ENCODE results near the gene PPP1R9B. TPM values are rescaled to one million over a fixed set of nuclear protein-coding genes. Genes with fewer than 3 reads are reported as not detected.

PPP1R9B gene
- total RNA-seq, 1 experiment from 2014 or later = 61.3 TPM

- no peaks in the 10 kb centered on the region for H3K27me3 ChIP-seq (replicated peaks; ENCODE audit: insufficient read depth, low read depth, low read length, poor library complexity)
- peaks cover 14% of the 10 kb centered on the region for H3K4me1 ChIP-seq (ENCODE audit: insufficient read depth, low read length, poor library complexity, severe bottlenecking)
- no TSS peak for BruUV-seq (replicated peaks)
- intact Hi-C loops (cut with micrococcal nuclease; ENCODE audit: unreplicated experiment) = no loop called here
- ChIA-PET POLR2A (ENCODE audit: low non-redundant PET) (no interaction called here), CTCF (no interaction called here)
- DNase-seq (ENCODE audit: low spot score) = no peak
- H3K27ac ChIP-seq (ENCODE audit: low read depth, low read length, poor library complexity, severe bottlenecking) = no peak overlapping the region
- H3K4me3 ChIP-seq (ENCODE audit: low read depth, low read length, poor library complexity, severe bottlenecking) = no peak overlapping the region
- no peaks in the 10 kb centered on the region for H3K9me3 ChIP-seq (ENCODE audit: low read depth, low read length, poor library complexity, severe bottlenecking)
- TF ChIP-seq CTCF (conservative IDR thresholded peaks at IDR 0.05; ENCODE audit: low read depth, low read length) (no peak), EZH2 (IDR thresholded peaks at IDR 0.05; ENCODE audit: borderline replicate concordance, low read depth, low read length, poor library complexity, severe bottlenecking) (no peak)
- peaks cover 54% of the 10 kb centered on the region for H3K36me3 ChIP-seq (ENCODE audit: insufficient read depth, low read length, poor library complexity, severe bottlenecking)
These were observed 15.0 kb downstream of the PPP1R9B start for GRCh38 chr17:50135316-50136095.

GRCh38 chr17:50134206-50135110 lies 16.0 kb downstream of the PPP1R9B start:
- CTCF ChIA-PET = no interaction called here
- DNase-seq (ENCODE audit: low spot score) = peak; percentile 43

GRCh38 chr17:50133769-50134099 lies 16.7 kb downstream of the PPP1R9B start:
- ChIA-PET CTCF (no interaction called here), POLR2A (ENCODE audit: low non-redundant PET) (no interaction called here)
- peaks cover 38% of the 10 kb centered on the region for H3K36me3 ChIP-seq (ENCODE audit: insufficient read depth, low read length, poor library complexity, severe bottlenecking)
- TF ChIP-seq CTCF (conservative IDR thresholded peaks at IDR 0.05; ENCODE audit: low read depth, low read length) = no peak
- TF ChIP-seq EZH2 (IDR thresholded peaks at IDR 0.05; ENCODE audit: borderline replicate concordance, low read depth, low read length, poor library complexity, severe bottlenecking) = no peak
- intact Hi-C loops (cut with micrococcal nuclease; ENCODE audit: unreplicated experiment) = no loop called here
- no TSS peak for BruUV-seq (replicated peaks)
- no peak for DNase-seq (ENCODE audit: low spot score)
- no peak overlapping the region for H3K27ac ChIP-seq (ENCODE audit: low read depth, low read length, poor library complexity, severe bottlenecking)
- H3K27me3 ChIP-seq (replicated peaks; ENCODE audit: insufficient read depth, low read depth, low read length, poor library complexity) = no peaks in the 10 kb centered on the region
- H3K4me1 ChIP-seq (ENCODE audit: insufficient read depth, low read length, poor library complexity, severe bottlenecking) = peaks cover 16% of the 10 kb centered on the region
- H3K9me3 ChIP-seq (ENCODE audit: low read depth, low read length, poor library complexity, severe bottlenecking) = no peaks in the 10 kb centered on the region
- H3K4me3 ChIP-seq (ENCODE audit: low read depth, low read length, poor library complexity, severe bottlenecking) = no peak overlapping the region

More at GRCh38 chr17:50134206-50135110, 16.0 kb downstream of the PPP1R9B start:
- POLR2A ChIA-PET (ENCODE audit: low non-redundant PET) = no interaction called here
- peaks cover 45% of the 10 kb centered on the region for H3K36me3 ChIP-seq (ENCODE audit: insufficient read depth, low read length, poor library complexity, severe bottlenecking)
- H3K4me1 ChIP-seq (ENCODE audit: insufficient read depth, low read length, poor library complexity, severe bottlenecking) = peaks cover 15% of the 10 kb centered on the region
- no peak overlapping the region for H3K27ac ChIP-seq (ENCODE audit: low read depth, low read length, poor library complexity, severe bottlenecking)
- H3K27me3 ChIP-seq (replicated peaks; ENCODE audit: insufficient read depth, low read depth, low read length, poor library complexity) = no peaks in the 10 kb centered on the region
- TSS peak; percentile 45 for BruUV-seq (replicated peaks)
- no peak overlapping the region for H3K4me3 ChIP-seq (ENCODE audit: low read depth, low read length, poor library complexity, severe bottlenecking)
- no peaks in the 10 kb centered on the region for H3K9me3 ChIP-seq (ENCODE audit: low read depth, low read length, poor library complexity, severe bottlenecking)
- no peak for TF ChIP-seq CTCF (conservative IDR thresholded peaks at IDR 0.05; ENCODE audit: low read depth, low read length)
- TF ChIP-seq EZH2 (IDR thresholded peaks at IDR 0.05; ENCODE audit: borderline replicate concordance, low read depth, low read length, poor library complexity, severe bottlenecking) = no peak
- intact Hi-C loops (cut with micrococcal nuclease; ENCODE audit: unreplicated experiment) = no loop called here
